D341Med (cell line): ENCODE results near the gene PAK5.
A peak's percentile ranks its signal among the peaks of the same experiment; 100 is the strongest.

ENCODE experiments used
- DNase-seq: peaks from one replicate; pipeline ENCODE4 v3.0.0; 2012; ENCODE audit warnings: low spot score

PAK5 gene

GRCh38 chr20:9517297-9518162 is 321.3 kb downstream of the PAK5 start:
- DNase-seq, result no peak

DNA sequence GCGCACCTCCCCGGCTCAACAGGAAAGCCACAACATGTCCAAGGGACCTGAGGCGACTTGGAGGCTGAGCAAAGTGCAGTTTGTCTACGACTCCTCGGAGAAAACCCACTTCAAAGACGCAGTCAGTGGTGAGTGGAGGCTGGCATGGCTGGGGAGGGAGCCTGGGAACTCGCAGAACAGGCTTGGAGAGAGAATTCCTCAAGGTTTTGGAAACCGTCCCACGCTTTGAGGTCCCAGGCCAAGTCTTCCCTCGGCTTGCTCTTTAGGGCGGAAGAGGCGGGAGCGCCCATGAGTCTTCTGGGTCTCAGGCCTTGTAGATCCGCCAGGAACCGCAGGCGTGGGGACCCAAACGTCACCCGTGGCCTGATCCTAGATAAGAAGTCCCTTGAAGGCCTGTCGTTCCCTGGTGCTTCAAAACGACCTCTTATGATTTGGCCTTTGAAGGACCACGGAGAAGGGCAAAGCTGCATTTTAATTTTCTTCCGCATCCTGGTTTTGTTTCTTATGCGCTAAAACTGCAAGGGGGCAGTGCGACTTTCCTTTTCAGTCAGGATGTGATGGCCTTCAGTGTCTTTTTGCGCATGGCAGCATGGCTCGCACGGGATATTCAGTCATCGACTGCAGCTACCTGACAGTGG is 322.5 kb downstream of the PAK5 start:
- no peak for DNase-seq

GRCh38 chr20:9515741-9516233 is 323.1 kb downstream of the PAK5 start:
- DNase-seq, result no peak

DNA sequence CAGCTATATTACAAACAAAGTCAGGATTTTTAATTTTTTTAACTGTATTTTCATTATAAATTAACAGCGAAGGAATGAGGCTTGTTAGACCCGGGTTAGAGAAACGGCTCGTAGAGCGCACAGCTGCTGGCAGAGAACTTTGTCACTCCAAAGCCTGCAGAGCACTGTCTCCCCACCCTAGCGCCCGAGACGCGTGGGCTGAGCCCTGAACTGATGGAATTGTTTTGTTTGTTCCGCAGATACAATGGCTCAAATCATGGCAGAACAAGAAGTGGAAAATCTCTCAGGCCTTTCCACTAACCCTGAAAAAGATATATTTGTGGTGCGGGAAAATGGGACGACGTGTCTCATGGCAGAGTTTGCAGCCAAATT is 323.7 kb downstream of the PAK5 start:
- no peak for DNase-seq

DNA sequence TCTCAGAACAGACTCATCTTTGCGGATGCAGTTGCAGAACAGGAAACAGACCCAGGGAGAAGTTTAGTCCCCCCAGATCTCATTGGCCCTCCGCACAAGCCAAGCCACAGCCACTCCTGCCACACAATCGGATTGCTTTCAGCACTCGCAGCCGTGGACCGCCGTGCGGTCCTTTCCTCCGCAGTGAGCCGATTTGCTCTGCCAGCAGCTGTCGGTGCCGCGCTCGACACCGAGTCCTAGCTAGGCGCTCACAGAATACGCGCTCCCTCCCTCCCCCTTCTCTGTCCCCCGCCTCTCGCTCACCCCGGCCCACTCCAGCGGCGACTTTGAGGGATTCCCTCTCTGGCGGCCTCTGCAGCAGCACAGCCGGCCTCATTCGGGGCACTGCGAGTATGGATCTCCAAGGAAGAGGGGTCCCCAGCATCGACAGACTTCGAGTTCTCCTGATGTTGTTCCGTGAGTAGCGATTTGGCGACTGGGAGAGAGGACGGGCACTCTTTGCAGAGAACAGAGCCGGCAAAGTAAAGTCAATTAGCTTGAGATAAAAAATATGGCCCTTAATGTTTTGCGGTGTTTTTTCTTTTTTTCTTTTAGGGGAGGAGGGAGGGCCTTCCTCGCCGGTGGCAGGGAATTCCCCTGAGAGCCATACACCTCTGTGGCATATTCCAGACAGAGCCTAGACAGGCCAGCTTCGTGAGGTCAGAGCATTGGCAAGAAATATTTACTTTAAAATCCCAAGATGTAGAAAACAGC is 324.2 kb downstream of the PAK5 start, which contains the start of gene LAMP5:
TSS of gene LAMP5 (plus strand) at position 130 of the 753 bp plus-strand sequence. CDS start at position 393, 263 bp downstream.
- DNase-seq, result peak; percentile 43

GRCh38 chr20:9514072-9514460 is 324.8 kb downstream of the PAK5 start:
- DNase-seq, result no peak

- DNase-seq, result no peak
These were observed 328.0 kb downstream of the PAK5 start for GRCh38 chr20:9510911-9511310.

DNA sequence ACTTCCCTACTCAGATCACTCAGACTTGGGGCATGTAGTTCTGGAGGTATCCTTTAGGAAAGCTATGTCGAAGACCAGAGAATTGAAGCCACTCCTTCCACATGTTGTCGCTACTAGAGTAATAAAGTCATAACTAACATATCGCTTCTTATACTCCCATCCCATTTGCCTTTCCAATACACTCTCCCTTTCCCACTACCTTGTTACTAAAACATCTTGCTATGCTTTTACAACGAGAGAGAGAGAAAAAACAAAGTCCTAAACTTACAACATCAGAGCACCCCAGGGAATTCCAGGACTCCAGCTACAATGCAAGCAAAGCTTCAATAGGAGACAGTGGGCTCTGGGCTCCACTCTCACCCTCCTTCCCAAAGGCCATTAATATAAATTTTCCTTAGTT is 329.6 kb downstream of the PAK5 start:
- no peak for DNase-seq

DNA sequence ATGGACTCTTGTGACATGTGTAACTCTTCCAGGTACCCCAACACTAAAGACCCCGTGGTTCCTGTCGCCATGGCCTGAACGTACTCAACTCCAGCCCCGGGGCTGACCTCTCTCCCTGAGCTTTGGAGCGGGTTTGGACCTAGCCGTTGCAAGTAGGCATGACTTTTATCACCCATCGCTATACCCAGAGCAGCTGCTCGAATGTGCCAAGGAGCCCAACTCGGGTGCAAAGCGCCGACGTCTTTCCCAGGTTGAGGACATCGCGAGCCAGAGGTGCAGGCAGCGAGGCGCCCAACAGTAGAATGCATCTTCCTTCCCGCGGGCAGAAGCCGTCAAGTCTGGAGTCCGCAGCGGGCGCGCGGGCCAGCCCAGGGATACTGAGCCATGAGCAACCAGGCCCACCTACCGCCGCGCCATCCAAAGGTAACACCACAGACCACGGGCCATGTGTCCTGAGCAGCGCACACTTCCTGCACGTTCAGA is 330.1 kb downstream of the PAK5 start:
- no peak for DNase-seq

GRCh38 chr20:9508240-9508661 is 330.6 kb downstream of the PAK5 start:
- no peak for DNase-seq

- no peak for DNase-seq
These were observed 331.2 kb downstream of the PAK5 start for GRCh38 chr20:9507544-9508239.

GRCh38 chr20:9506964-9507369 is 331.9 kb downstream of the PAK5 start:
- DNase-seq, result no peak

DNA sequence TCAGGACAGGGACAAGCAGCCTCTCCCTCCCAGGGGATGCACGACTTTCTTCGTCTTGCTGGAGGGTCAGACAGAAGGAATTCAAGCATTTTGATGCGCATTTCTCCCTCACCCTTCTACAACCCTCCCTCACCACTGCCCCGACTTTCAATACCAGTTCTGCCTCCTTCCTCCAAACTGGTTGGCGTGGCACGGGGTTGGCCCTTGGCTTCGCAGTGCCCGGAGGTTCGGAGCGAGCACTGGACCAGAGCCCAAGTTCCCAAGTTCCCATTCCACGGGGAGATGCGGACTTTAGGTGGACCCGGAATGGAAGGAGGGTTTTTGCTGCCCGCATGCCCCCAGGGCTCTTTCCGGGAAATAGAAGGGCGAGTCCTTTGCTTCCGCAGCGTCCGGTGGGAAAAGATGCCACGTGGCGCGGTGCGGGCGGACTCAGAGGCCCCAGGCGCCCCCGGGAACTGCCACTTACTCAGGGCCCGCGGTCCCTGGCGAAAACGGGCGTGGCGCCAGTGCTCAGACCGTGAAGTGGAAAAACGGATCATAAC is 332.5 kb downstream of the PAK5 start:
- no peak for DNase-seq

GRCh38 chr20:9503526-9504245 is 335.2 kb downstream of the PAK5 start:
- DNase-seq, result no peak

DNA sequence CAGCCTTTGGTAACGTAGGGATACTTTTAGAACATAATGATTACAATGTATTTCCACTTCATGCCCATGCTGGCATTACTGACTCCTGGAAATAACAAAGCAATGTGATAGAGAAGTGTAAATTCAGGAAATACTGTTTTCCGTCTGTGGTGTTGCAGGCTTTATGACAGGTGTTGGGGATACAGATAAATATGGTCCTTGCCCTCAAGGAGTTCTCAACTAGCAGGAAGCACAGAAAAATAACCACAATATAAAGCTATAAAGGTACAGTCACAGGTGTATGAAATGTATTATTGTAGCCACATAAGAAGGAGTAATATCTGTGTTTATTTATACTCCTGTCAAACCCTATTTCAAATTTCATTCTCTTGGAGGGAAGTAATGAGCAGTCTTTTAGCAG is 337.4 kb downstream of the PAK5 start:
- no peak for DNase-seq

- DNase-seq, result no peak
These were observed 338.8 kb downstream of the PAK5 start for GRCh38 chr20:9500121-9500520.

DNA sequence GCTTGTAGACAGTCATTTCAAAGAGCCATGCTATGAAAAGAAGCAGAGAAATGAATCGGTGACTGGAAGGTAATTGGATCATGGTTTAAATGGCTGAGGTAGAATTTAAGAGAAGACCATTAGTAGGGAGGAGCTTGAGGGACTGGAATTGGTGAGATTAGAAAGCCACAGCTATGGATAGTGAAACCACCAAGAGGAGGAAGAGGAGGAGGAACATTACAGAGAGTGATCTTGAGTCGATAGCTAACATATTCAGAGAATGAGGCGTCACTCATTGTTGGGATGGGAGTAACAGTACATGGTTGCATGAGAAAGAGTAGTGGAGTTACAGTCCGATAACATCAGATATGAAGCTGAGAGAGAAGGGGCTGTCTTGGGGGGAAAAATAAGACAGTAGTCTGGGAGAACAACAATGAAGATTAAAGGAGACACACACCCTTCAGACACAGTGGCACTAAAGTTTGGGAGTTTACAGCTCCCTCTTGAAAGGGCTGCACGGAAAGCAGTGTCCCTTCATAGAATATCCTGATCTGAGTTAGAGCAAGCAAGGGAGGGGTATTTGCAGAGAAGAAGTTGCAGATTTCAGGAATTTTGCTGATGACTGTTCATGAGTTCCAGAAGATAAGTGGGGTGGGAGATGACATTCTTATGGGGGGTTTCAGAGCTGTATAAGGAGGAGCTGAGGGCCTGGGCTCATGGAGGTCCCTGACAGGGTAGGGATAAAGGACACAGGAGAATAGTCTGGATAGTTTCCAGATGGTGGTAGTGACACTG is 339.6 kb downstream of the PAK5 start:
- DNase-seq, result no peak

DNA sequence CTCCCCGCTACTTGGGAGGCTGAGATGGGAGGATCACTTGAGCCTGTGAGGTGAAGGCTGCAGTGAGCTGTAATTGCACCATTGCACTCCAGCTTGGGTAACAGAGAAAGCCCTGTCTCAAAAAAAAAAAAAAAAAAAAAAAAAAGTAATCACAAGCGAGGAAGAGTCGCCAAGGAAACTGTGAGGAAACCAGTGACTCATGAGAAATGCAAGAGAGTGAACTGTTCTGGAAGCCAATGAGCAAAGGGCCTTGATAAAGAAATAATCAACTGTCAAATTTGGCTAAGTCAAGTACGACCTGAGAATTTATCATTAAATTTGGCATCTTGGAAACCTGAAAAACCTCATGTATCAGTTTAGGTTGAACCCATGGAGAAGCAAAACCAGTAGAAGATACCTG is 340.6 kb downstream of the PAK5 start:
- no peak for DNase-seq

GRCh38 chr20:9496155-9496554 is 342.7 kb downstream of the PAK5 start:
- DNase-seq, result no peak

GRCh38 chr20:9495701-9496100 is 343.2 kb downstream of the PAK5 start:
- DNase-seq, result no peak
